Measurements from ENCODE around the gene CHRNB2.

Gene CHRNB2

GRCh38 chr1:154533952-154534844, 33.4 kb upstream of the CHRNB2 start (continued):
- no peak for TF ChIP-seq ZNF629 (tag by site-specific recombination; IDR thresholded peaks at IDR 0.05)
- no peak for TF ChIP-seq ZNF350 (tag by site-specific recombination; IDR thresholded peaks at IDR 0.05)
- no peak for TF ChIP-seq ZNF488 (tag by site-specific recombination; IDR thresholded peaks at IDR 0.05)
- no peak for TF ChIP-seq ZNF366 (tag by site-specific recombination; conservative IDR thresholded peaks at IDR 0.05)
- peak; percentile 36; the same call in 1 of the 2 replicates for TF ChIP-seq CTCF (tag by site-specific recombination; IDR thresholded peaks at IDR 0.05)
- TF ChIP-seq ZNF701 (tag by site-specific recombination; IDR thresholded peaks at IDR 0.05): 0 out of 2 replicates have a peak, but pooled peaks have one; percentile 15
- TF ChIP-seq ZBTB17 (tag by site-specific recombination; IDR thresholded peaks at IDR 0.05): 0 out of 2 replicates have a peak, but pooled peaks have one; percentile 14
- no peak for TF ChIP-seq SP3 (tag by site-specific recombination; IDR thresholded peaks at IDR 0.05)
- TF ChIP-seq ZNF837 (tag by site-specific recombination; IDR thresholded peaks at IDR 0.05): no peak
- no peak for TF ChIP-seq MEIS1 (CRISPR knock-in tag; IDR thresholded peaks at IDR 0.05; ENCODE audit: borderline replicate concordance)
- no peak for TF ChIP-seq ZIC2 (tag by site-specific recombination; IDR thresholded peaks at IDR 0.05)
- TF ChIP-seq ZNF148 (tag by site-specific recombination; IDR thresholded peaks at IDR 0.05; ENCODE audit: borderline replicate concordance): no peak
- TF ChIP-seq ZNF433 (tag by site-specific recombination; IDR thresholded peaks at IDR 0.05; ENCODE audit: low read depth): no peak
- TF ChIP-seq ZSCAN30 (tag by site-specific recombination; IDR thresholded peaks at IDR 0.05): 0 out of 2 replicates have a peak, but pooled peaks have one; percentile 27
- no peak for TF ChIP-seq ZNF398 (tag by site-specific recombination; IDR thresholded peaks at IDR 0.05)
- no peak for TF ChIP-seq ZNF280D (tag by site-specific recombination; IDR thresholded peaks at IDR 0.05)
- TF ChIP-seq ZNF302 (tag by site-specific recombination; IDR thresholded peaks at IDR 0.05; ENCODE audit: low read depth): no peak
- TF ChIP-seq BCL6B (tag by site-specific recombination; IDR thresholded peaks at IDR 0.05): no peak
- TF ChIP-seq ZNF354C (tag by site-specific recombination; IDR thresholded peaks at IDR 0.05; ENCODE audit: borderline replicate concordance, low read depth): no peak
- TF ChIP-seq ZFP69B (tag by site-specific recombination; IDR thresholded peaks at IDR 0.05): no peak
- no peak for TF ChIP-seq ZNF221 (tag by site-specific recombination; IDR thresholded peaks at IDR 0.05; ENCODE audit: borderline replicate concordance)
- TF ChIP-seq ZNF2 (tag by site-specific recombination; IDR thresholded peaks at IDR 0.05): 0 out of 2 replicates have a peak, but pooled peaks have one; percentile 21
- TF ChIP-seq ZNF843 (tag by site-specific recombination; IDR thresholded peaks at IDR 0.05): no peak
- TF ChIP-seq ZNF626 (tag by site-specific recombination; IDR thresholded peaks at IDR 0.05): no peak

All from HEK293 (cell line).